K562 (cell line): ENCODE results near the gene TEX28. TPM values are rescaled to one million over a fixed set of nuclear protein-coding genes. Genes with fewer than 3 reads are reported as not detected.

ENCODE experiments used
- LEF1 ChIP-seq: fragments of 450-650 bp; IDR thresholded peaks from 2 replicates; pipeline ENCODE4 v1.6.1; 2016; ENCODE audit warnings: mild to moderate bottlenecking
- MAFG ChIP-seq: fragments of 450-650 bp; conservative IDR thresholded peaks from 2 replicates; pipeline ENCODE4 v1.6.1; 2016; ENCODE audit warnings: missing genetic modification characterization, missing compliant biosample characterization
- MCM2 ChIP-seq: fragments of 450-650 bp; IDR thresholded peaks from 2 replicates; pipeline ENCODE4 v1.6.1; 2017; ENCODE audit warnings: low read depth, mild to moderate bottlenecking
- MEF2A ChIP-seq: IDR thresholded peaks from 2 replicates; pipeline ENCODE4 v1.6.1; 2011; ENCODE audit warnings: low read depth, mild to moderate bottlenecking, low read length, moderate library complexity; ENCODE audit not compliant: control insufficient read depth
- MLLT1 ChIP-seq, 2 experiments: fragments of 450-650 bp; IDR thresholded peaks; 2 replicates each; pipeline ENCODE4 v1.6.1; 2016
- PHF20 ChIP-seq: fragments of 450-650 bp; IDR thresholded peaks from 2 replicates; pipeline ENCODE4 v1.6.1; 2018; ENCODE audit not compliant: partially characterized antibody
- POLR2B ChIP-seq: fragments of 450-650 bp; IDR thresholded peaks from 2 replicates; pipeline ENCODE4 v1.6.1; 2018; ENCODE audit warnings: low read depth; ENCODE audit not compliant: partially characterized antibody
- ZNF143 ChIP-seq: sonication (generic); formaldehyde crosslinking; IDR thresholded peaks from 2 replicates; pipeline ENCODE4 v1.9.0; 2022; ENCODE audit warnings: mild to moderate bottlenecking, missing genetic modification reagents
- ZNF174 ChIP-seq: fragments of 250-450 bp; sonication (Bioruptor Pico); IDR thresholded peaks from 2 replicates; pipeline ENCODE4 v1.4.0; 2020; ENCODE audit warnings: mild to moderate bottlenecking
- polyA plus RNA-seq, 8 experiments: library from polyadenylated mRNA; depleted of rRNA in 4 of 8; stranded (reverse) in 5 of 8; unstranded in 3 of 8; fragments of >200 nt; fragmentation: Nextera tagmentation in 2 of 8; fragmentation: Illumina TruSeq in 1 of 8; extraction: Ambion mirVana in 2 of 8; extraction: Trizol in 1 of 8; gene quantifications; 2 replicates each; pipeline versions ENCODE4 v1.2.1 to v1.2.3, GENCODE V29; 2011 to 2014; ENCODE audit warnings: inconsistent platforms in 1 of 8, missing spikeins in 1 of 8
- total RNA-seq, 7 experiments: library from RNA; depleted of rRNA in 6 of 7; stranded (reverse); fragments of >200 nt in 6 of 7; fragmentation: Illumina TruSeq in 2 of 7; extraction: Trizol in 2 of 7; gene quantifications; 2 replicates each; pipeline versions ENCODE4 v1.2.1 to v1.2.3, GENCODE V29; 2011 to 2021; ENCODE audit warnings: low replicate concordance in 1 of 7
- TF ChIP-seq, protein P1 (sequence below): fragments of 200-800 bp; sonication (Bioruptor generic); IDR thresholded peaks from 2 replicates; pipeline ENCODE4 v1.6.1; 2016; ENCODE audit warnings: missing genetic modification characterization, missing compliant biosample characterization
- TF ChIP-seq, protein P2 (sequence below), 2 experiments: fragments of 150-350 bp in 1 of 2; IDR thresholded peaks; 2 replicates each; pipeline ENCODE4 v1.6.1; 2012 to 2016; ENCODE audit warnings: low read depth in 2 of 2, low read length in 2 of 2, mild to moderate bottlenecking in 1 of 2, moderate library complexity in 1 of 2

The TEX28 gene
- total and polyA plus RNA-seq, 9 of the 15 experiments (the other 6 are each of a cell fraction or from before 2014, with no cell fraction given), result not detected

DNA sequence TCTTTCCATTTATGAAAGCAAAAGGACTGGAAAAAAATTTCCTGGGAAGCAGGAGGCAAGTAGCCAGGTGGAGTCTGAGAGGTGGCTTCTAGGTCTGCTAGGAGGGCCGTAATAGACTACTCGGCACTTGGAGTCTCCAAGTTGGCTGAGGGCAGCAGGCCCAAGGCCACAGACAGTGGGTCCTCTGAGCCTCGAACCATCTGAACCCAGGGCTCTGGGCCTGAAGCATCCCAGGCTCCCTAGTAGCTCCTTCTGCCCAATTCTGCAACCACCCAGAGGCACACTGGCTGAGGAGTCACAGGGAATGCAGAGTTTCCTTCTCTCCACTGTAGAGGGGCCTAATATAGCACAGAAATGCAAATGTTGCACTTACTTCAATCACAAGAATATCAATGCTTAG, 20.5 kb upstream of the TEX28 start (continued):
- TF ChIP-seq MEF2A, result no peak
- TF ChIP-seq, protein P1, sequence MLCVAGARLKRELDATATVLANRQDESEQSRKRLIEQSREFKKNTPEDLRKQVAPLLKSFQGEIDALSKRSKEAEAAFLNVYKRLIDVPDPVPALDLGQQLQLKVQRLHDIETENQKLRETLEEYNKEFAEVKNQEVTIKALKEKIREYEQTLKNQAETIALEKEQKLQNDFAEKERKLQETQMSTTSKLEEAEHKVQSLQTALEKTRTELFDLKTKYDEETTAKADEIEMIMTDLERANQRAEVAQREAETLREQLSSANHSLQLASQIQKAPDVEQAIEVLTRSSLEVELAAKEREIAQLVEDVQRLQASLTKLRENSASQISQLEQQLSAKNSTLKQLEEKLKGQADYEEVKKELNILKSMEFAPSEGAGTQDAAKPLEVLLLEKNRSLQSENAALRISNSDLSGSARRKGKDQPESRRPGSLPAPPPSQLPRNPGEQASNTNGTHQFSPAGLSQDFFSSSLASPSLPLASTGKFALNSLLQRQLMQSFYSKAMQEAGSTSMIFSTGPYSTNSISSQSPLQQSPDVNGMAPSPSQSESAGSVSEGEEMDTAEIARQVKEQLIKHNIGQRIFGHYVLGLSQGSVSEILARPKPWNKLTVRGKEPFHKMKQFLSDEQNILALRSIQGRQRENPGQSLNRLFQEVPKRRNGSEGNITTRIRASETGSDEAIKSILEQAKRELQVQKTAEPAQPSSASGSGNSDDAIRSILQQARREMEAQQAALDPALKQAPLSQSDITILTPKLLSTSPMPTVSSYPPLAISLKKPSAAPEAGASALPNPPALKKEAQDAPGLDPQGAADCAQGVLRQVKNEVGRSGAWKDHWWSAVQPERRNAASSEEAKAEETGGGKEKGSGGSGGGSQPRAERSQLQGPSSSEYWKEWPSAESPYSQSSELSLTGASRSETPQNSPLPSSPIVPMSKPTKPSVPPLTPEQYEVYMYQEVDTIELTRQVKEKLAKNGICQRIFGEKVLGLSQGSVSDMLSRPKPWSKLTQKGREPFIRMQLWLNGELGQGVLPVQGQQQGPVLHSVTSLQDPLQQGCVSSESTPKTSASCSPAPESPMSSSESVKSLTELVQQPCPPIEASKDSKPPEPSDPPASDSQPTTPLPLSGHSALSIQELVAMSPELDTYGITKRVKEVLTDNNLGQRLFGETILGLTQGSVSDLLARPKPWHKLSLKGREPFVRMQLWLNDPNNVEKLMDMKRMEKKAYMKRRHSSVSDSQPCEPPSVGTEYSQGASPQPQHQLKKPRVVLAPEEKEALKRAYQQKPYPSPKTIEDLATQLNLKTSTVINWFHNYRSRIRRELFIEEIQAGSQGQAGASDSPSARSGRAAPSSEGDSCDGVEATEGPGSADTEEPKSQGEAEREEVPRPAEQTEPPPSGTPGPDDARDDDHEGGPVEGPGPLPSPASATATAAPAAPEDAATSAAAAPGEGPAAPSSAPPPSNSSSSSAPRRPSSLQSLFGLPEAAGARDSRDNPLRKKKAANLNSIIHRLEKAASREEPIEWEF (CRISPR knock-in tag), result no peak
- TF ChIP-seq, protein P2, sequence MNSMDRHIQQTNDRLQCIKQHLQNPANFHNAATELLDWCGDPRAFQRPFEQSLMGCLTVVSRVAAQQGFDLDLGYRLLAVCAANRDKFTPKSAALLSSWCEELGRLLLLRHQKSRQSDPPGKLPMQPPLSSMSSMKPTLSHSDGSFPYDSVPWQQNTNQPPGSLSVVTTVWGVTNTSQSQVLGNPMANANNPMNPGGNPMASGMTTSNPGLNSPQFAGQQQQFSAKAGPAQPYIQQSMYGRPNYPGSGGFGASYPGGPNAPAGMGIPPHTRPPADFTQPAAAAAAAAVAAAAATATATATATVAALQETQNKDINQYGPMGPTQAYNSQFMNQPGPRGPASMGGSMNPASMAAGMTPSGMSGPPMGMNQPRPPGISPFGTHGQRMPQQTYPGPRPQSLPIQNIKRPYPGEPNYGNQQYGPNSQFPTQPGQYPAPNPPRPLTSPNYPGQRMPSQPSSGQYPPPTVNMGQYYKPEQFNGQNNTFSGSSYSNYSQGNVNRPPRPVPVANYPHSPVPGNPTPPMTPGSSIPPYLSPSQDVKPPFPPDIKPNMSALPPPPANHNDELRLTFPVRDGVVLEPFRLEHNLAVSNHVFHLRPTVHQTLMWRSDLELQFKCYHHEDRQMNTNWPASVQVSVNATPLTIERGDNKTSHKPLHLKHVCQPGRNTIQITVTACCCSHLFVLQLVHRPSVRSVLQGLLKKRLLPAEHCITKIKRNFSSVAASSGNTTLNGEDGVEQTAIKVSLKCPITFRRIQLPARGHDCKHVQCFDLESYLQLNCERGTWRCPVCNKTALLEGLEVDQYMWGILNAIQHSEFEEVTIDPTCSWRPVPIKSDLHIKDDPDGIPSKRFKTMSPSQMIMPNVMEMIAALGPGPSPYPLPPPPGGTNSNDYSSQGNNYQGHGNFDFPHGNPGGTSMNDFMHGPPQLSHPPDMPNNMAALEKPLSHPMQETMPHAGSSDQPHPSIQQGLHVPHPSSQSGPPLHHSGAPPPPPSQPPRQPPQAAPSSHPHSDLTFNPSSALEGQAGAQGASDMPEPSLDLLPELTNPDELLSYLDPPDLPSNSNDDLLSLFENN (IDR thresholded peaks at IDR 0.05; ENCODE audit: low read depth in 2 of 2, low read length in 2 of 2), result no peak
- no peak for TF ChIP-seq PHF20
- no peak for TF ChIP-seq MAFG (tag)
- no peak for TF ChIP-seq ZNF143 (CRISPR knock-in tag)
- TF ChIP-seq ZNF174, result no peak
- no peak for TF ChIP-seq POLR2B
- TF ChIP-seq LEF1, result no peak
- TF ChIP-seq MLLT1 (IDR thresholded peaks at IDR 0.05), result no peak
- no peak for TF ChIP-seq MCM2
